ENCODE data around the gene COL4A1. TPM values are rescaled to one million over a fixed set of nuclear protein-coding genes. Genes with fewer than 3 reads are reported as not detected.

The COL4A1 gene
- total and polyA plus RNA-seq, 12 donors: 83.3 to 342 (median 147) TPM

- ATAC-seq (peak; percentile 31 to 67 (median 57)), DNase-seq (no peak)
- 24 to 31% methylated on average over 18 of the region's 18 CpGs for WGBS, 2 donors
- Histone ChIP-seq H3K4me1 (peaks cover 11 to 94% (median 73%) of the 10 kb centered on the region in 9 donors), H3K27me3 (no peaks in the 10 kb centered on the region), H3K9me3 (no peaks in the 10 kb centered on the region), H3K27ac (peak overlapping the region; percentile 79 to 90 (median 84)), H3K36me3 (peaks cover 0 to 10% (median 0%) of the 10 kb centered on the region in 9 donors), H3K4me3 (peak overlapping the region in 2 of 10 donors; percentile 24 to 25)
- no peak for TF ChIP-seq CTCF (IDR thresholded peaks at IDR 0.05)
- intact Hi-C loops (cut with DNase I): loop anchor here (1.0 to 10.0 kb wide), 13 partner anchors 83 to 343 kb away; partner anchors contain the start of genes COL4A1 (in 3 of the 10), COL4A2 (in 3 of the 10) and RAB20 (in 1 of the 10)
Measured at GRCh38 chr13:110221406-110222117, 85.4 kb downstream of the COL4A1 start.

- H3K4me3 ChIP-seq: no peak overlapping the region
- no peak for DNase-seq
- no peaks in the 10 kb centered on the region for H3K9me3 ChIP-seq
- TF ChIP-seq CTCF (IDR thresholded peaks at IDR 0.05): no peak
- no peaks in the 10 kb centered on the region for H3K27me3 ChIP-seq
- intact Hi-C loops (cut with DNase I): loop anchor here (2.0 to 10.0 kb wide), 11 partner anchors 84 to 344 kb away; partner anchors contain the start of genes COL4A1 (in 3 of the 10), COL4A2 (in 3 of the 10) and RAB20 (in 1 of the 10)
- peaks cover 0 to 8% (median 0%) of the 10 kb centered on the region in 9 donors for H3K36me3 ChIP-seq
- peaks cover 8 to 94% (median 75%) of the 10 kb centered on the region in 9 donors for H3K4me1 ChIP-seq
- WGBS, 2 donors: 65 to 71% methylated on average over 7 of the region's 7 CpGs
- peak overlapping the region in 8 of 10 donors; percentile 32 to 90 (median 85) for H3K27ac ChIP-seq
- no peak for ATAC-seq
Measured at GRCh38 chr13:110220471-110220870, 86.5 kb downstream of the COL4A1 start.

- Histone ChIP-seq H3K27me3 (no peaks in the 10 kb centered on the region), H3K9me3 (no peaks in the 10 kb centered on the region), H3K36me3 (peaks cover 0 to 16% (median 0%) of the 10 kb centered on the region in 9 donors), H3K27ac (peak overlapping the region in 9 of 10 donors; percentile 2 to 61 (median 31)), H3K4me3 (no peak overlapping the region), H3K4me1 (peaks cover 8 to 95% (median 75%) of the 10 kb centered on the region in 9 donors)
- peak in 2 of 8 donors; percentile 15 to 32 for ATAC-seq
- no peak for TF ChIP-seq CTCF (IDR thresholded peaks at IDR 0.05)
- DNase-seq: no peak
- WGBS, 2 donors: 39 to 45% methylated on average over 21 of the region's 21 CpGs
- intact Hi-C loops (cut with DNase I): no loop called here
Measured at GRCh38 chr13:110218581-110219201, 88.3 kb downstream of the COL4A1 start.

GRCh38 chr13:110217811-110218210, 89.1 kb downstream of the COL4A1 start:
- H3K4me1 ChIP-seq: peaks cover 8 to 90% (median 70%) of the 10 kb centered on the region in 9 donors

More at GRCh38 chr13:110217811-110218210, 89.1 kb downstream of the COL4A1 start:
- H3K9me3 ChIP-seq: no peaks in the 10 kb centered on the region
- ATAC-seq: no peak
- no peak for TF ChIP-seq CTCF (IDR thresholded peaks at IDR 0.05)
- 86% methylated on average over 2 of the region's 2 CpGs for WGBS, 2 donors
- H3K4me3 ChIP-seq: no peak overlapping the region
- intact Hi-C loops (cut with DNase I): no loop called here
- peaks cover 0 to 24% (median 5%) of the 10 kb centered on the region in 9 donors for H3K36me3 ChIP-seq
- no peak for DNase-seq
- H3K27me3 ChIP-seq: no peaks in the 10 kb centered on the region
- H3K27ac ChIP-seq: peak overlapping the region in 5 of 10 donors; percentile 28 to 81 (median 52)
